Stimulated activated CD8-positive, alpha-beta memory T cell treated with anti-CD3 and anti-CD28 coated beads, Interleukin-7, amount 100 ng/mL, for 4 hours (primary cell): Measurements from ENCODE around the gene PRSS57.
A peak's percentile ranks its signal among the peaks of the same experiment; 100 is the strongest.
"Not testable (repeated sequence)": the region's sequence is repeated elsewhere in the genome, so short reads cannot be mapped to it uniquely, and the experiment has no call there.

Experiments
- DNase-seq, 2 donors: peaks; one replicate each; pipeline ENCODE4 v3.0.0-alpha.2; 2020; ENCODE audit warnings: low read depth in 2 of 2

PRSS57 gene

DNA sequence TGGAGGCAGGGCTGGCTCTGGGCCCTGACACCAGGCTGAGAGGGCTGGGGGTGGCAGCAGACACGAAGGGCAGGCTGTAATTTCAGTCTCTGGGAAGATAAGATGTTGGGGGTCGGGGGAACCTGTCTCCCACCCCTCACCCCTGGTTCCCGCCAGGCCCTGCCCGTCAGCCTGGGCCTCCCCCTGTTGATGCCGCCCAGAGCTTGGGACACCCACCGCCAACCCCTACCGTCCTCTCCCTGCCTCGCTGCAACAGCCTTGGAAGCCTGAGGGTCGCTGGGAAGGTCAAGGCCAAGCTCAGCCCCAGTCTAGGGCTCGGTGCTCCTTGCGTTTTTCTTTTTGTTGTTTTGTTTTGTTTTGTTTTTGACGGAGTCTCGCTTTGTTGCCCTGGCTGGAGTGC is 28.0 kb upstream of the PRSS57 start:
- no peak for DNase-seq

DNA sequence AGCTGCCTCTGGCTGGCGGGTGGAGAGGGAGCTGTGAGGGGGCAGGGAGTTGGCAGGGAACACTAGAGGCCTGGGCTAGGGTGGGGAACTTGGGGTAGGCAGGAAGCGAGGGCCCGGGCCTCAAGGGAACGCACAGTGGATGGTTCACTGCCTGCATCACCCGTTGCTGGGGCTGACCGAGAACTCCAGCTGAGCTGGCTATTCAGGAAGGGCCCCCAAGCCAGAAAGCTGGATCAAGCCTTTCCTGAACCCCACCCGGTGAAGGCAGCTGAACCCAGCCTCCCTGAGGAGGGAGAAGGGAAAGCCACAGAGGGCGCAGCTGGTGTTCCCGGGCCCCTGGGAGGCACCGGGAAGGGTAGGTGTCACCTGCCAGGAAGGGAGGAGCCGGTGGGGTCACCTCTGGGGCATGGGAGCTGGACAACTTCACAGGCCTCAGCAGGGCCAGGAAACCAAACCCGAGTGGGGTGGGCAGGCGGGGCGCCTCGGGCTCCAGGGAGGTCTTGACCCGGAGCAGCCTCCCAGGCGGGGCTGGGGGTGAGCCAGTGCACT is 27.4 kb upstream of the PRSS57 start:
- no peak for DNase-seq

DNA sequence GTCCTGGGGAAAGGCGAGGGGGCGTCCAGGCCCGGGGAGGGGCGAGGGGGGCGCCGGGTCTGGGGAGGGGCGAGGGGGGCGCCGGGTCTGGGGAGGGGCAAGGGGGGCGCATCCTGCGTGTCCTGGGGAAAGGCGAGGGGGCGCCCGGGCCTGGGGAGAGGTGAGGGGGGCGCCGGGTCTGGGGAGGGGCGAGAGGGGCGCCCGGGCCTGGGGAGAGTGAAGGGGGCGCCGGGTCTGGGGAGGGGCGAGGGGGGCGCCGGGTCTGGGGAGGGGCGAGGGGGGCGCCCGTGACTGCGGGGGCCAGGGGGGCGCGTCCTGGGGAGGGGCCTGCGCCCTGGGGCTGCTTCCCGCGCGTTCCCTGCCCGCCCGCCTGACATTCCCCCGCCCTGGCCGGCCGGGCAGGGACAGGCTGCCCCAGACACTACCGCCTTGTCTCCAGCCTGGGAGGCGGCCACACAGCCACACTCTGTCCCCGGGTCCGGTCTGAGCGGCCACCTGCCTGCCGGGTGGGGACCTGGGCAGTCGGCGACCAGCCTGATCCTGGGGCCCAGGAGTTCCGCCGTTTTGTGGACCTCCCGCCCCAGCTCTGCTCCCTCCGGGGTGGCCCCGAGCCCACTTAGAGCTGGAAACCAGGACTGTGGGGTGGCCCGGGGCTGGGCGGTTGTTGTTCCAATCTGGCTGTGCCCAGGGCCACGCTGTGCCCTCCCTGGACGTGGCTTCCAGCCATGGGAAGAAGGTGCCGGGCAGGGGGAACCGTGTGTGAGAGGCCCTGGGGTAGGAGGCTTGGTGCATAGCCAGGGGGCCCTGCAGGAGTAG is 25.3 kb upstream of the PRSS57 start:
- DNase-seq = no peak

DNA sequence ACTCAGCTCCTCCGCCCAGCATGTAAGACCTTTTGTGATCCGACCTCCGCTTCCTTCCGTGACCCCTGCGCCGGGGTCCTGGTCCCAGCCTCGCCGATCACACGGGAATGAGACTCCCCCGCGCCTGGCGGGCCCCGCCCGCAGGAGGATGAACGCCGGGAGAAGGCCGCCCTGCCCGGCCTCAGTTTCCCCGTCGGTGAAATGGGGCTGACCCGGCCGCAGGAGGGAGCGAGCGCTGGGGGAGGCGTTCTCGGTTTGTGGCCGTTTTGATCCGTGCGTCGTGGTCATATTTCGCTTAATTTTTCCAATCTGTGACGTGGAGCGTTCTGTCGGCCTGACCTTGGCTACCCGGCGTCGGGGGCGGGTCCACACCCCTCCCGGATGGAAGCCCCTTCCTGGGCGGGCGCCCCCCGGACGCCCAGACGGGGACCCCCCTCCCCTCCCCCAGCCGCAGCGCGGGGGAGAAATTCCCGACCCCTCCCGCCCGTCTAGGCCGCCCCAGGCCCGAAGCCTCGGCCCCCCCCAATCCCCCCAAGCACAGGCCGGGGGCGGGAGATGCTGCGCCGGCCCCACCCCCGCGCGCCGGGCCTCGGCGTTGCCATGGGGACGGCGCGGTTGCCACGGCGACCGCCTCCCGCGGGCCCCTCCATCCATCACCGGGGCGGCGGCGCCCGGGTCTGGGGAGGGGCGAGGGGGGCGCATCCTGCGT is 24.5 kb upstream of the PRSS57 start:
- DNase-seq = no peak

DNA sequence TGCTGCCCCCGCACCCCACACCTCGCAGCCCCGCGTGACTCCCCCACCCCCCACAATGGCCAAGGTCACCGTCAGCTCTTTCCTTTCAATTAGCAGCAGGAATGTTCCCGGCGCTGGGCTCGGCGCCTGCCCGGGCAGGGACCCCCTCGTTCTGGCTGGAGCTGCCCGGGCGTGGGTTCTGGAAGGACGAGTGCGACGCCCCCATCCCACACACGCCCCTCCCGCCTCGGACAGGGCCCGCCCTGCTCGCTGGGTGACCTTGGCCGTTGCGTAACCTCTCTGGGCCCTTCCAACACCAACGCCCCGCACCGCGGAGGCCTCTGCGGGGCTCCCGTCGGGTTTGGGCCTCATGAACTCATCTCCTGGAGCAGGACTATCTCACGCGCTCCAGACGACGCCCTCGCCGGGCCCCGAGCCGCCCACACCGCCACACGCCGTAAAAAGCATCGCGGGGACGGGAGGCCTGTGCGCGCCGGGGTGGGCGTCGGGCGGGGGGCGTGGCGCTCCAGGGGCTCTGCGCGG is 23.8 kb upstream of the PRSS57 start:
- DNase-seq = no peak

DNA sequence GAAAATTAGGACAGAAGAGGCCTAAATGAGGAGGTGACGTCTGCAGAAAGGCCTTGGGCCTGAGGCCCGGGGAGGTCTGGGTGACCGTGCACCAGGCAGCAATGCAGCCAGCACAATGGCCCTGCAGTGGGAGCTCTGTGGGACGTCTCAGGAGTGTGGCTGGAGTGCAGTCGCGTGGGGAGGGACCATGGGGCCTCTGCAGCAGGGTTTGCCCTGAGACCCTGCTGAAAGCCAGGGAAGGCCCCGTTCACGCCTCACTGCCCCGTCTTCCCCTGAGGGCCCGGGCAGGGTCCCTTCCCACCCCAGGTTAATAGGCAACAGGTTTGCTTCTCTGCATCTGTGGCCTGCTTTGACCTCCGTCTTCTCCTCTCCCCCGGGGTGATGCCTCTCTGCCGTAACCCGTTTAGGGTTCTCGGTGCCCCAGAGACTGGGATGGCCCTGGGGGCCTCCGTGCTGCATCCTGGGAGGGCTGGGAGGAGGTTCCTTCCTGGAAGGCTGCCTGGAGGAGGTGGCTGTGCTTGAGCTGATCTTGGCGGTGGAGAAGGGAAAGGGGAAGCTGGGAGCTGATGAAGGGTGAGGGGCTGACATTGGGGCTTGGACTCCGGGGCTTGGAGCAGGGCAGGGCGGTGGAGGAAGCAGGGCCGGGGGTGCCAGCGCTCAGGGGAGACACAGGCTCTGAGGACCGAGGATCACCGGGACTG is 23.1 kb upstream of the PRSS57 start:
- DNase-seq = no peak

DNA sequence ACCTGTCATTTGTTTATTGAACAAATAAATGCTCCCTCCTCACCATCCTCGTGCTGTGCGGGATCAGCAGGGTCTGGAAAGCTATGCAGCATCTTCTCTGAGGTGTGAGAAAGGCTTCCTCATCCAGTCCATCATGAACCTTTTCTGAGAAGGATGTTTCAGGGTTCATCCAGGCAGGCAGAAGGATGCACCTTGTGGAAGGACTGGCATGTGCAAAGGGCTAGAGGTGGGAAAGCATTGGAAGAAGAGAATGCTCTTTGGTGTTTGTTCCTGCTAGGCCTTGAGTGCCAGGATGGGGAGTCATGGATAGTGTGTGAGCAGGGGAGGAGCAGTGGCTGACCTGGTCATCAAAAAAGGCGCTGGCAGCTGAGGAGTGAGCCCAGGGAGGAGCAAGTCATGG is 20.1 kb upstream of the PRSS57 start:
- no peak for DNase-seq

DNA sequence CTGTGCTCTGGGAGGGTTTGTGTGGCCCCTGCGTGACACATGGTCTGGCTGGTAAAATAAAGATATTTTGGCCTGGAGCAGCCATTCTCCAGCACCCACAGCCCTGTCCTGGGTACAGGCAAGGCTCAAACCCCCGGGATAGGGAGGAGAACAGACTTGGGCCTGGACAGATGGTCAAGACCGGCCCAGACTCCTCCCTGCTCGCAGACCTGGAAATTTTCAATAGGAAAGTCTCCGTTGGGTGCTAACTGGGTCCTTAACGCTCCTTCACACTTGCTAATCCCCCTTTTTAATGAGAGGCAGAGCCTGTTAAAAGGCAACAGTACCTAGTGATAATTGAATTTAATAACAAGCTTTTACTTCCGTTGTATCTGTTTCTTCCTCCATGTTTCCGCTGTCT is 16.0 kb upstream of the PRSS57 start:
- no peak for DNase-seq

DNA sequence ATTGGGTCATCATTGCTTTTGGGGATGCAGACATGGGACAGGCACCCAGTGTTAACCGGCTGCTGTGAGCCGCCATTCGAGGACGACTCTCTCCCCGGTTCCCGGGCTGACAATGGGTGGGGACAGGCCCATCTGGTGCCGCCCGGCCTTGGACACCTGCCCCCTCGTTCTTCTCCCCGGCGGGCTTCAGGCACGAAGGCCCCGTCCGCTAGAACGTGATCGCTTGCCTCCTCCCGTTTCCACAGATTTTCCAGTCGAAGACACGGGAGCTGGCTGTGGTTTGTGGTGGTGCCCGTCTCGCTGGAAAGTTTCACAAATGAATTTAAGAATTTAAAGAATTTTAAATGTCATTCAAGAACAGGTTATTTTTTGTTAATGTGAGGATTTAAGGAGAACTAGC is 15.5 kb upstream of the PRSS57 start:
- no peak for DNase-seq

DNA sequence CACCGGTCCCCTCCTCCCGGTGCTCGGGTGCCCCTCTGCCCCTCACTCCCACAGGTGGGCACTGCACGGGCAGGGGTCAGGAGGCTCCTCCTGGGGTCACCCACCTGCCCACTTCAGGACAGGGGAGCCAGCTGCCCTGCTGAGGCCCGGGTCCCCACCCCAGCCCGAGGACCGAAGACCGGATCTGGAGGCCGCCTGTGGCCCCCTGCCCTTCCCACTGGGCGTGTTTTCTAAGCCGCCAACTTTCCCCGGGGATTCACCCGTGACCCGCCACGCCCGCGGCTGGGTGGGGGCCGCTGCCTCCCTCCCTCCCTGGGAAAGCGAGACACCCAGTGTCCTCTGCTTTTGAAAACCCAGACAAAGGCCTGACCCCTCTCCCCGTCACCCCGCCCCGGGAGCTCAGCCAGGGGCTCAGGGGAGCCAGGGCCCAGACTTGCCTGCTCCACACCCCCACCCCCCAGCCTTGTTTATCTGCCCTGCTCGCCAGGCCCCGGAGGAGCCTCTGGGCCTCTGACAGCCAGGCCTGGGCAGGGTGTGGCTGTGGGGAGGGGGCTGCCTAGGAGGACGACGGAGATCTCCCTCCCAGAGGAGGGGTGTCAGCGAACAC is 14.8 kb upstream of the PRSS57 start:
- DNase-seq = no peak

DNA sequence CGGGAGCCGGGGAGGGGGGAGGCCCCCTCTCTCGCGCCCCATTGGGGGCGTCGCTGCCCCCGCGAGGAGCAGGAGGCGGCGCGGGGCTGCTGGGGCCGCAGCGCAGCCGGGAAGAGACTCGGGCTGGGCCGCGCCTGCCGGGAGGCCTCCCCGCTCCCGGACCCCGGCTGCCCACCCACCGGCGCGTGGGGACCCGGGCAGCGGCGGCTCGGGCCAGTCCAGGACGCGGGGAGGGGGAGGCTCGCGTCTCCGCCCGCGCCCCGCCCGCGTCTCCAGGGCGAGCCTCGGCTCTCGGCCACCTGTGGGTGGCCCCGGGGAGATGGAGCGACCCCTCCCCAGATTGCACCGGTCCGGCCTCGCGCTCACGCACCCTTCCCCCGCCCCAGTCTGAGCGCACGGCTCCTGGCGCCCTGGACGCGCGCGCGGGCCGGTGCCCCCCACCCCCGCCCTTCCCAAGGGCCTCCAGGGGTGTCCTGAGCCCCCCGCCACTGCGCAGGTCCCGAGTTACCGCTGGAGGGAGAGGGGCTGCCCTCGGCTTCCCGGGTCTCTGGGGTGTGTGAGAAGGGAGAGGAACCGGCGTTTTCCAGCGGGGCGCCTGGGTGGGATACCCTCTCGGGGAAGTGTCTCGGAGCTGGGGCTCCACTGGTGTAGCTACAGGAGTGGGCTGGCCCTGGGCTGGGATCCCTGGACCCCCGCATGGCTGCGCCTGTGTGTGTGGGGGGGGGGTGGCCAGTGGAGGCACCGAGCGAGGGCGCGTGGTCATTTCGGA is 14.1 kb upstream of the PRSS57 start:
- DNase-seq = no peak

DNA sequence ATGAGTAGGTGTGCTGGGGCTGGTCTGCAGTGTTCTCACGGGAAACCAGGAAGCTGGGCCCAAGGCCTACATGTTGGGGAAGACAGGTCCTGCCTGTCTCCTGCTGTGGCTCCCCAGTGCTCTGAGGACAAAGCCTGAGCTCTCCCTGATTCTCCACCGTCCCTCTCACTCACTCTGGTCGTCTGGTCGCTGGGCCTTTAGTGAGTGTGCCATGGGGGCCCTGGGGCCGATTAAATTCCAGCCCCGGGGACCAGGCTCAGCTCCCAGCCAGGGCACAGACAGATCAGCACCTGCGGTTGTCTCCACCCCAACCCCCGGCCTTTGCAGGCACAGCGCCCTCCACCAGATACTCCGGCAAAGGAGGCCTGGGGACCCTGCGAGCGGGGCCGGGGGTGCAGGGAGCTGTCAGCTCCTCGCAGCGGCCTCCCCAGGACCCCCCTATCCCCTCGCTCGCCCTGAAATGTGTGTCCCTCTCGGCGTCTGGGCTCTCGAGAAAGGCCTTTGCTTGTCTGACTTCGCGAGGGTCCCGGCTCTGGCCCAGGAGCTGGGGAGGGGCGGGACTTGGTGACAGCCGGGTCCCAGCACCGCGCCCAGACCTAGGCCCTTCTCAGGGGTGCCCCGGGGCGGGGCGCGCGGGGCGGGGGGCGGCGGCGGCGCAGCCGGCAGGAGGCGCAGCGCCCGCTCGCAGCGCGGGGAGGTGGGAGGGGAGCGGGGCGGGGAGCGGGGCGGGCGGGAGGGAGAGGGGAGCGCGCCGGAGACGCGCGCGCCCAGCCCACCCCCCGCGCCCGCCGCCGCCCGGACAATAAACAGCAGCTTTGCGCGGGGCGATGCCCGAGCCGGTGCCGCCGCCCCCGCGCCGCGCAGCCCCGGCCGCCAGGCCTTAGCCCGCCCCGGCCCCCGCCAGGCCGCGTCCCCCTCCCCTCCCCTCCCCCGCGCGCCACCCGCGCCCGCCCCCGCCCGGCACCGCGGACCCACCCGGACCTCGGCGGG is 13.2 kb upstream of the PRSS57 start, which contains the start of gene PALM:
TSS of gene PALM (plus strand) at position 782 of the 990 bp plus-strand sequence. CDS start 212 bp downstream, outside the sequence.
- DNase-seq = no peak

DNA sequence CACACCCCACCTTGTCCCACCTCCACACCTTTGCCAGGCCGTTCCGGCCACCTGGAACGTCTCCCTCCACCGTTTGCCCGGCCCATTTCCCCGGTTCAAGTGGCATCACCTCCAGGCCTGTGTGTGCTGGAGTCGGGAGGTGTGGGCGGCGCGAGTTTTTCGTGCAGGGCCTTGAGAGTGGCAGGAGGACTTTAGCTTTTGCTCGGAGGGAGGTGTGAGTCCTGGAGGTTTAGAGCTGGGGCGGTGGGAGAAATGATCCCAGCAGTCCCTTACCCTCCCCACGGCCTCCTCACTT is 9.1 kb upstream of the PRSS57 start:
- DNase-seq = no peak

DNA sequence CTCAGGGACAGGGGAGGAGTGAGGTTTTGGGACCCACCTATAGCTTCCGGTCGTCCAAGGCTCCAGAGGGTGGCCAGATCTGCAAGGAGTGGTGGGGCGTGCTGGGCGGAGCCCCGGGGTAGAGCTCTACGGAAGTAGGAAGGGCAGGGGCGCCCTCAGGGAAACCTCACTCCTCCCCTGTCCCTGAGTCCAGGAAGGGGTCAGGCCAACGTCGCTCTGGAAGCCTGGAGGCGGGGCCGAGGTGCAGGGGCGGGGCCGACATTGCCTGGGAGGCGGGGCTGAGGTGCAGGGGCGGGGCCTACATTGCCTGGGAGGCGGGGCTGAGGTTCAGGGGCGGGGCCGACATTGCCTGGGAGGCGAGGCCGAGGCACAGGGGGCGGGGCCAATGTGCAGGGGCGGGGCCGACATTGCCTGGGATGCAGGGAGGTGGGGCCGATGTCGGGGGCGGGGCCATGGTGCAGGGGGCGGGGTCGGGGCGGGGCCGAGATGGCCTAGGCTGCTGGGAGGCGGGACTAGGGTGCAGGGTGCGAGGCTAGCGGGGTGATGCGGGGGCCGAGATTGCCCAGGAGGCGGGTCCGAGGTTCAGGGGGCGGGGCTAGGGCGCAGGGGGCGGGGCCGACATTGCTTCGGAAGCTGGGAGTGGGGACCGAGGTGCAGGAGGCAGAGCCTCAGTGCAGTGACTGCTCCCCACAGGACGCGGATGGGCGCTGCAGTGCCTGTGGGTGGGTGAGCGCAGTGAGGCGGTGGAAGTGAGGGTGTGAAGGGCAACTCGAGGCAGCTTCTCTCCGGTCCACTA is 8.6 kb upstream of the PRSS57 start:
- peak; percentile 38 to 45 for DNase-seq

DNA sequence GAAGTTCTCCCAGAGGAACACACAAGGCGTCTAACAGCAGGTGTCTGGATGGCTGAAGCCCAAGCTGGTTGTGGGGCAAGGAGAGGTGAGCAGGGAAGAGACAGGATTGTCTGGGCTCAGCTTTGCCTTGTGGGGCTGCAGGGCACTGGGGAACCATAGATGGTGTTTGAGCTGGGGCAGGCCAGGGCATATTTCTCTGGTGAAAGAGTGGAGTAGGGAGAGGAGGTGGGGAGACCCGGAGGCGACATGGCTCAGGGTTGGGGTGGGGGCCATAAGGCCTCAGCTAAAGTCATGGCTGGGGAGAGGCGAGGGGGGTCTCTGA is 8.0 kb upstream of the PRSS57 start:
- DNase-seq = no peak

DNA sequence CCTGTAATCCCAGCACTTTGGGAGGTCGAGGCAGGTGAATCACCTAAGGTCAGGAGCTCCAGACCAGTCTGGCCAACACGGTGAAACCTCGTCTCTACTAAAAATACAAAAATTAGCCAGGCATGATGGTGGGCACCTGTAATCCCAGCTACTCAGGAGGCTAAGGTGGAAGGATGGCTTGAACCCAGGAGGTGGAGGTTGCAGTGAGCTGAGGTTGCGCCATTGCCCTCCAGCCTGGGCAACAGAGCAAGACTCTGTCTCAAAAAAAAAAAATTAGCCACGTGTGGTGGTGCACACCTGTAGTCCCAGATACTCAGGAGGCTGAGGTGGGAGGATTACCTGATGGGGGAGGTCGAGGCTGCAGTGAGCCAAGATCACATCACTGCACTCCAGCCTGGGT is 7.6 kb upstream of the PRSS57 start:
- DNase-seq = not testable (repeated sequence)

DNA sequence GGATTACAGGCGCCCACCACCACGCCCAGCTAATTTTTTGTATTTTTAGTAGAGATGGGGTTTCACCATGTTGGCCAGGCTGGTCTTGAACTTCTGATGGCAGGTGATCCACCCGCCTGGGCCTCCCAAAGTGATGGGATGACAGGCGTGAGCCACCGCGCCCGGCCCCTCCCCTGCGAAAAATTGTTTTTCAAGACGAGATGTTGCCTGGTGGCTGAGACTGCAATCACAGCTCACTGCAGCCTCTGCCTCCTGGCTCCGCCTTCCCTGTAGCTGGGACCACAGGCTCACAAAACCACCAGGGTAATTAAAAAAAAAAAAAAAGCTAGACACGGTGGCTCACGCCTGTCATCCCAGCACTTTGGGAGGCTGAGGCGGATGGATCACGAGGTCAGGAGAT is 4.6 kb upstream of the PRSS57 start:
- not testable (repeated sequence) for DNase-seq

DNA sequence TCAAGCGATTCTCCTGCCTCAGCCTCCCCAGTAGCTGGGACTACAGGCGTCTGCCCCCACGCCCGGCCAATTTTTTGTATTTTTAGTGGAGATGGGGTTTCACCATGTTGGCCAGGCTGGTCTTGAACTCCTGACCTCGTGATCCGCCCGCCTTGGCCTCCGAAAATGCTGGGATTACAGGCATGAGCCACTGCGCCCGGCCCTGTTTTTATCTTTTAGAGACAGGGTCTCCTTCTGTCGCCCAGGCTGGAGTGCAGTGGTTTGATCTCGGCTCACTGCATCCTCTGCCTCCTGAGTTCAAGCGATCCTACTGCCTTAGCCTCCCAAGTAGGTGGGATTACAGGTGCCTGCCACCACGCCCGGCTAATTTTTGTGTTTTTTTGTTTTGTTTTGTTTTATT is 3.3 kb upstream of the PRSS57 start:
- not testable (repeated sequence) for DNase-seq
